Inferior parietal cortex (tissue), 1 donor: Measurements from ENCODE around the gene ISCA2.

Experiments used
- DNase-seq: peaks from one replicate; pipeline ENCODE4 v3.0.0-alpha.2; 2016; ENCODE audit errors: extremely low spot score

Gene ISCA2

GRCh38 chr14:74508292-74508731 is 14.7 kb downstream of the ISCA2 start:
- DNase-seq = no peak

GRCh38 chr14:74508844-74509428 is 15.4 kb downstream of the ISCA2 start:
- DNase-seq = no peak

- no peak for DNase-seq
These were observed 16.1 kb downstream of the ISCA2 start for GRCh38 chr14:74509587-74510222.

GRCh38 chr14:74510223-74510931 is 16.8 kb downstream of the ISCA2 start:
- DNase-seq = no peak

GRCh38 chr14:74510959-74511409 is 17.4 kb downstream of the ISCA2 start:
- no peak for DNase-seq

- no peak for DNase-seq
These were observed 18.6 kb downstream of the ISCA2 start for GRCh38 chr14:74511966-74512830.

GRCh38 chr14:74514471-74514941 is 20.9 kb downstream of the ISCA2 start:
- DNase-seq = no peak

- DNase-seq = no peak
These were observed 22.4 kb downstream of the ISCA2 start for GRCh38 chr14:74515891-74516412.

GRCh38 chr14:74516451-74517160 is 23.0 kb downstream of the ISCA2 start:
- no peak for DNase-seq

GRCh38 chr14:74517731-74518130 is 24.2 kb downstream of the ISCA2 start:
- no peak for DNase-seq

GRCh38 chr14:74518221-74518620 is 24.7 kb downstream of the ISCA2 start:
- DNase-seq = no peak

GRCh38 chr14:74519316-74520074 is 25.9 kb downstream of the ISCA2 start:
- no peak for DNase-seq

- DNase-seq = no peak
These were observed 28.2 kb downstream of the ISCA2 start for GRCh38 chr14:74521756-74522155.

GRCh38 chr14:74522740-74523139 is 29.2 kb downstream of the ISCA2 start:
- no peak for DNase-seq

- no peak for DNase-seq
These were observed 30.7 kb downstream of the ISCA2 start for GRCh38 chr14:74524076-74524811.

- DNase-seq = no peak
These were observed 31.2 kb downstream of the ISCA2 start for GRCh38 chr14:74524812-74525135.

- DNase-seq = no peak
These were observed 31.8 kb downstream of the ISCA2 start for GRCh38 chr14:74525361-74525851.

- no peak for DNase-seq
These were observed 33.5 kb downstream of the ISCA2 start for GRCh38 chr14:74526854-74527585.
